Spleen (tissue), 11 donors: ENCODE measurements around the gene MBTPS1. TPM values are rescaled to one million over a fixed set of nuclear protein-coding genes. Genes with fewer than 3 reads are reported as not detected.

Source experiments
- DNase-seq: peaks from one replicate; pipeline ENCODE4 v3.0.0-alpha.2; 2020
- H3K27ac ChIP-seq, 8 donors: fragments of 200-600 bp; sonication (generic) in 7 of 8; 1 replicate in 4 of 8; 2 replicates in 4 of 8; pipeline versions ENCODE4 v1.5.0 to v1.8.0; 2016 to 2021; ENCODE audit warnings: inconsistent platforms in 4 of 8, mild to moderate bottlenecking in 4 of 8, moderate library complexity in 1 of 8
- H3K27me3 ChIP-seq, 7 donors: fragments of 200-600 bp; sonication (generic) in 6 of 7; replicated peaks in 1 of 7; 1 replicate in 4 of 7; 2 replicates in 3 of 7; pipeline versions ENCODE4 v1.5.0 to v1.8.0; 2016 to 2021; ENCODE audit warnings: inconsistent platforms in 3 of 7, mild to moderate bottlenecking in 1 of 7
- H3K36me3 ChIP-seq, 6 donors: fragments of 200-600 bp; sonication (generic) in 5 of 6; 1 replicate in 4 of 6; 2 replicates in 2 of 6; pipeline versions ENCODE4 v1.5.0 to v1.8.0; 2016 to 2021; ENCODE audit warnings: inconsistent platforms in 2 of 6
- H3K4me1 ChIP-seq, 6 donors: fragments of 200-600 bp; sonication (generic) in 5 of 6; 1 replicate in 3 of 6; 2 replicates in 3 of 6; pipeline versions ENCODE4 v1.5.0 to v1.8.0; 2016 to 2021; ENCODE audit warnings: inconsistent platforms in 3 of 6
- H3K4me3 ChIP-seq, 8 donors: fragments of 200-600 bp; sonication (generic) in 7 of 8; 1 replicate in 4 of 8; 2 replicates in 4 of 8; pipeline versions ENCODE4 v1.5.0 to v1.8.0; 2016 to 2021; ENCODE audit warnings: inconsistent platforms in 4 of 8, mild to moderate bottlenecking in 4 of 8, moderate library complexity in 2 of 8
- H3K9me3 ChIP-seq, 8 donors: fragments of 200-600 bp; sonication (generic) in 7 of 8; 1 replicate in 4 of 8; 2 replicates in 4 of 8; pipeline versions ENCODE4 v1.5.0 to v1.8.0; 2016 to 2021; ENCODE audit warnings: inconsistent platforms in 4 of 8
- POLR2A ChIP-seq, 3 donors: fragments of 450-650 bp; IDR thresholded peaks; one replicate each; pipeline ENCODE4 v1.5.1; 2017; ENCODE audit warnings: antibody characterized with exemption in 3 of 3, mild to moderate bottlenecking in 1 of 3
- POLR2AphosphoS5 ChIP-seq, 3 donors: sonication (generic); formaldehyde crosslinking; IDR thresholded peaks; one replicate each; pipeline ENCODE4 v1.5.1; 2017; ENCODE audit warnings: antibody characterized with exemption in 3 of 3
- WGBS, 5 donors: extraction: QIAGEN DNeasy Blood & Tissue Kit in 3 of 5; methylation state at CpG; one replicate each; pipeline versions ENCODE4 v1.1.5 to v1.1.7; 2013 to 2018; 5-methylcytosine and 5-hydroxymethylcytosine counted together
- intact Hi-C: fragments of 100-400 bp; cut with DNase I; formaldehyde crosslinking; loops from one replicate; pipeline ENCODE4 v1.15.0; 2023; ENCODE audit warnings: low total_unique reads
- polyA plus RNA-seq, 3 donors: library from polyadenylated mRNA; stranded (reverse); fragments of 200-250 nt; gene quantifications; one replicate each; pipeline ENCODE4 v1.2.1, GENCODE V29; 2013
- total RNA-seq, 7 donors: library from RNA; depleted of rRNA in 3 of 7; stranded (reverse); fragments of >200 nt in 3 of 7; fragmentation: NEBNext Ultra II Directional in 4 of 7; extraction: Animal tissue kit (Norgen Biotek cat#: 25700) in 4 of 7; gene quantifications; one replicate each; pipeline versions ENCODE4 v1.1.0 to v1.2.1, GENCODE V29; 2016 to 2021
- TF ChIP-seq, protein P1 (sequence below), 11 experiments: fragments of 200-600 bp in 7 of 11; fragments of 450-650 bp in 4 of 11; sonication (generic) in 4 of 11; IDR thresholded peaks in 8 of 11; conservative IDR thresholded peaks in 3 of 11; 1 replicate in 7 of 11; 2 replicates in 4 of 11; pipeline versions ENCODE4 v1.4.0 to v1.8.0; 2016 to 2021; ENCODE audit warnings: antibody characterized with exemption in 11 of 11, inconsistent platforms in 4 of 11, mild to moderate bottlenecking in 1 of 11
- donor health status: healthy with polysubstance abuse.
- donor health status: DM: no; HTN: no; CAD: no; lungs with moderate emphysema.
- donor health status: DM: no; HTN: no; CAD: no.
- donor health status: Bipolar disorder and iron deficiency.
- donor health status: healthy.
- donor health status: DM: no; HTN: no; CAD: no.
- donor health status: DM: yes; HTN: yes; CAD: no.

The MBTPS1 gene
- total and polyA plus RNA-seq, 10 donors, result 34.5 to 121 (median 91.1) TPM

- peak; percentile 33 for DNase-seq
- intact Hi-C loops, result no loop called here
- 94 to 98% (median 96%) methylated on average over 14 to 15 of the region's 15 CpGs for WGBS, 5 donors
- no peak for TF ChIP-seq POLR2A (IDR thresholded peaks at IDR 0.05)
- TF ChIP-seq, protein P1, sequence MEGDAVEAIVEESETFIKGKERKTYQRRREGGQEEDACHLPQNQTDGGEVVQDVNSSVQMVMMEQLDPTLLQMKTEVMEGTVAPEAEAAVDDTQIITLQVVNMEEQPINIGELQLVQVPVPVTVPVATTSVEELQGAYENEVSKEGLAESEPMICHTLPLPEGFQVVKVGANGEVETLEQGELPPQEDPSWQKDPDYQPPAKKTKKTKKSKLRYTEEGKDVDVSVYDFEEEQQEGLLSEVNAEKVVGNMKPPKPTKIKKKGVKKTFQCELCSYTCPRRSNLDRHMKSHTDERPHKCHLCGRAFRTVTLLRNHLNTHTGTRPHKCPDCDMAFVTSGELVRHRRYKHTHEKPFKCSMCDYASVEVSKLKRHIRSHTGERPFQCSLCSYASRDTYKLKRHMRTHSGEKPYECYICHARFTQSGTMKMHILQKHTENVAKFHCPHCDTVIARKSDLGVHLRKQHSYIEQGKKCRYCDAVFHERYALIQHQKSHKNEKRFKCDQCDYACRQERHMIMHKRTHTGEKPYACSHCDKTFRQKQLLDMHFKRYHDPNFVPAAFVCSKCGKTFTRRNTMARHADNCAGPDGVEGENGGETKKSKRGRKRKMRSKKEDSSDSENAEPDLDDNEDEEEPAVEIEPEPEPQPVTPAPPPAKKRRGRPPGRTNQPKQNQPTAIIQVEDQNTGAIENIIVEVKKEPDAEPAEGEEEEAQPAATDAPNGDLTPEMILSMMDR (IDR thresholded peaks at IDR 0.05 in 8 of 11, conservative IDR thresholded peaks at IDR 0.05 in 3 of 11), result no peak
- peak in 1 of 3 donors; percentile 28 for TF ChIP-seq POLR2AphosphoS5 (IDR thresholded peaks at IDR 0.05)
- H3K4me3 ChIP-seq, result no peak overlapping the region
- no peaks in the 10 kb centered on the region for H3K27me3 ChIP-seq
- H3K9me3 ChIP-seq, result no peaks in the 10 kb centered on the region
- peaks cover 2 to 100% (median 100%) of the 10 kb centered on the region in 6 donors for H3K36me3 ChIP-seq
- H3K27ac ChIP-seq, result no peak overlapping the region
- no peaks in the 10 kb centered on the region for H3K4me1 ChIP-seq
Measured at GRCh38 chr16:84058211-84058610, 58.5 kb downstream of the MBTPS1 start.

DNA sequence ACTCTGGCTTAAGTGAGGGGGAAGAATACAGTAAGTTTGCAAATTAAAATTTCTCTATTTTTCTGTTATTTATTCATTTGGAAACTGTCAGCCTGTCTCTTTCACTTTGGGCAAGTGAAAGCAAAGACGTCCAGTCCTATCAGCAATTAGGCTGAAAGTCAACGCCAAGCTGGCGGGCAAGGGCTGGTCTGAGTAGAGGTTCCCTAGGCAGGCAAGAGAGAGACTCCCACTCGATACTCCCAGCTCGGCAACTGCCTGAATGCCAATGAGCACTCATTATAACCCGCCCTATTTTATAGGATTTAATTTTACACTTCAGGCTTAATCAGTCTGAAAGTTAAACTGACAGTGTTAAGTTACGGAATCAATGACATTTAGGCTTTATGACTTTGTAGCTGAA lies 59.8 kb downstream of the MBTPS1 start:
- no peak for DNase-seq
- no peak overlapping the region for H3K4me3 ChIP-seq
- H3K27ac ChIP-seq, result no peak overlapping the region
- H3K36me3 ChIP-seq, result peaks cover 2 to 100% (median 99%) of the 10 kb centered on the region in 6 donors
- TF ChIP-seq, protein P1 (IDR thresholded peaks at IDR 0.05 in 8 of 11, conservative IDR thresholded peaks at IDR 0.05 in 3 of 11), result no peak
- TF ChIP-seq POLR2AphosphoS5 (IDR thresholded peaks at IDR 0.05) (no peak), POLR2A (IDR thresholded peaks at IDR 0.05) (no peak)
- intact Hi-C loops, result no loop called here
- no peaks in the 10 kb centered on the region for H3K27me3 ChIP-seq
- no peaks in the 10 kb centered on the region for H3K4me1 ChIP-seq
- 87 to 94% (median 92%) methylated on average over 7 of the region's 7 CpGs for whole genome bisulfite sequencing, 5 donors
- no peaks in the 10 kb centered on the region for H3K9me3 ChIP-seq

GRCh38 chr16:84055801-84056634 lies 60.7 kb downstream of the MBTPS1 start:
- Histone ChIP-seq H3K36me3 (peaks cover 2 to 100% (median 91%) of the 10 kb centered on the region in 6 donors), H3K27me3 (no peaks in the 10 kb centered on the region), H3K27ac (no peak overlapping the region), H3K4me1 (no peaks in the 10 kb centered on the region), H3K4me3 (no peak overlapping the region), H3K9me3 (no peaks in the 10 kb centered on the region)
- WGBS, 5 donors, result 91 to 94% (median 93%) methylated on average over 19 of the region's 19 CpGs
- DNase-seq, result peak; percentile 42
- intact Hi-C loops, result no loop called here
- no peak for TF ChIP-seq POLR2AphosphoS5 (IDR thresholded peaks at IDR 0.05)
- no peak for TF ChIP-seq POLR2A (IDR thresholded peaks at IDR 0.05)
- TF ChIP-seq, protein P1 (IDR thresholded peaks at IDR 0.05 in 8 of 11, conservative IDR thresholded peaks at IDR 0.05 in 3 of 11), result no peak

DNA sequence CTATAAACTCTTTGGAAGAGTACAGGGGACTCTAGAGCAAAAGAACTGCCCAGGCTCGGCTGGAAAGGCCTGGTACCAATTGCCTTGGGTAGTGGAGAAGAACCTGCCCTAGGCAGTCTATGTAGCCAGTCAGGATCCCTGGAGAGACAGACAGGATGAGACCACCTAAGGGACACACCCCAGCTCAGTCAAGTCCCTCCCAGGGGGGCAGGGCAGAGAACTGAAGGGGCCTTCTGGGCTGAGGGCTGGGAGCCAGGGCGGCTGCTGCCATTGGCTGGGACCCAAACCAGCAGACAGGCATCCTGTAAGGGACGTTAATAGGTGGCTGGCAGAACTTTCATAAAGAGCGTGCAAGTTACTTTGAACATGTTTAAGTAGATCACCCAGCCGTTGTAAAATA lies 61.4 kb downstream of the MBTPS1 start:
- DNase-seq, result no peak
- 69 to 87% (median 86%) methylated on average over 5 of the region's 5 CpGs for WGBS, 5 donors
- no peaks in the 10 kb centered on the region for H3K27me3 ChIP-seq
- H3K27ac ChIP-seq, result no peak overlapping the region
- intact Hi-C loops, result no loop called here
- H3K4me1 ChIP-seq, result no peaks in the 10 kb centered on the region
- peaks cover 2 to 100% (median 85%) of the 10 kb centered on the region in 6 donors for H3K36me3 ChIP-seq
- H3K9me3 ChIP-seq, result no peaks in the 10 kb centered on the region
- H3K4me3 ChIP-seq, result no peak overlapping the region
- no peak for TF ChIP-seq POLR2A (IDR thresholded peaks at IDR 0.05)
- TF ChIP-seq, protein P1 (IDR thresholded peaks at IDR 0.05 in 8 of 11, conservative IDR thresholded peaks at IDR 0.05 in 3 of 11), result no peak
